Keratinocyte (primary cell): ENCODE measurements around the gene ABAT. TPM values are rescaled to one million over a fixed set of nuclear protein-coding genes. Genes with fewer than 3 reads are reported as not detected.

Source experiments
- DNase-seq: peaks from one replicate; pipeline ENCODE4 v3.0.0-alpha.2; 2011; ENCODE audit warnings: low read depth, missing footprints, low spot score
- FAIRE-seq: peaks from 2 replicates; lab custom pipeline; 2011; peaks lifted over from hg19 to GRCh38; lab: Jason Lieb, UNC
- H2AFZ ChIP-seq: 2 replicates; pipeline ENCODE4 v1.6.0; 2012; ENCODE audit warnings: low read length, control low read depth, inconsistent platforms; ENCODE audit not compliant: control insufficient read depth
- H3K27ac ChIP-seq: 2 replicates; pipeline ENCODE4 v1.5.1; 2011; ENCODE audit warnings: low read length; ENCODE audit not compliant: control insufficient read depth, insufficient read depth
- H3K27me3 ChIP-seq: 3 replicates; pipeline ENCODE4 v1.6.0; 2011; ENCODE audit warnings: low read length; ENCODE audit not compliant: control insufficient read depth, insufficient read depth; ENCODE audit errors: extremely low read depth
- H3K36me3 ChIP-seq, 2 experiments: 2 replicates in 1 of 2; 3 replicates in 1 of 2; pipeline ENCODE4 v1.5.1; 2011; ENCODE audit warnings: low read length in 2 of 2, mild to moderate bottlenecking in 1 of 2; ENCODE audit not compliant: control insufficient read depth in 2 of 2, insufficient read depth in 2 of 2; ENCODE audit errors: extremely low read depth in 1 of 2
- H3K4me1 ChIP-seq: 3 replicates; pipeline ENCODE4 v1.5.1; 2011; ENCODE audit warnings: low read length; ENCODE audit not compliant: control insufficient read depth, insufficient read depth; ENCODE audit errors: extremely low read depth
- H3K4me2 ChIP-seq: 3 replicates; pipeline ENCODE4 v1.6.0; 2011; ENCODE audit warnings: low read depth, low read length; ENCODE audit not compliant: control insufficient read depth, insufficient read depth; ENCODE audit errors: extremely low read depth
- H3K4me3 ChIP-seq, 3 experiments: fragments of 200-600 bp in 1 of 3; sonication (generic) in 1 of 3; 2 replicates in 2 of 3; 3 replicates in 1 of 3; pipeline ENCODE4 v1.5.1; 2011 to 2016; ENCODE audit warnings: low read length in 3 of 3, mild to moderate bottlenecking in 3 of 3, control low read depth in 2 of 3, inconsistent platforms in 1 of 3, low read depth in 1 of 3, mixed read lengths in 1 of 3, mixed run types in 1 of 3, moderate library complexity in 1 of 3; ENCODE audit not compliant: control insufficient read depth in 2 of 3, insufficient read depth in 2 of 3; ENCODE audit errors: extremely low read depth in 1 of 3
- H3K79me2 ChIP-seq: 2 replicates; pipeline ENCODE4 v1.6.0; 2012; ENCODE audit warnings: low read length; ENCODE audit not compliant: control insufficient read depth, insufficient read depth
- H3K9ac ChIP-seq: 3 replicates; pipeline ENCODE4 v1.6.0; 2011; ENCODE audit warnings: low read length; ENCODE audit not compliant: control insufficient read depth, insufficient read depth; ENCODE audit errors: extremely low read depth
- H3K9me1 ChIP-seq: 3 replicates; pipeline ENCODE4 v1.6.0; 2011; ENCODE audit warnings: low read length; ENCODE audit not compliant: control insufficient read depth, insufficient read depth; ENCODE audit errors: extremely low read depth
- H3K9me3 ChIP-seq: 2 replicates; pipeline ENCODE4 v1.5.1; 2012; ENCODE audit warnings: low read depth, low read length; ENCODE audit not compliant: control insufficient read depth
- H4K20me1 ChIP-seq: 3 replicates; pipeline ENCODE4 v1.6.0; 2011; ENCODE audit warnings: low read length; ENCODE audit not compliant: control insufficient read depth, insufficient read depth; ENCODE audit errors: extremely low read depth
- EZH2 ChIP-seq: IDR thresholded peaks from one replicate; pipeline ENCODE4 v1.6.1; 2012; ENCODE audit warnings: inconsistent platforms, mild to moderate bottlenecking, low read length, moderate library complexity
- dilution Hi-C: fragments of 300-500 bp; cut with MboI; formaldehyde crosslinking; loops from one replicate; pipeline ENCODE4 v1.7.0; 2020; ENCODE audit warnings: low sequenced_read_pairs; ENCODE audit not compliant: extremely low pct_ligation_motif_present
- polyA plus RNA-seq, 5 experiments: library from polyadenylated mRNA; depleted of rRNA in 3 of 5; stranded (reverse) in 3 of 5; stranded (forward) in 1 of 5; unstranded in 1 of 5; fragments of >200 nt; gene quantifications; 1 replicate in 1 of 5; 2 replicates in 3 of 5; 3 replicates in 1 of 5; pipeline versions ENCODE4 v1.2.1 to v1.2.3, GENCODE V29; 2011 to 2012; ENCODE audit warnings: missing spikeins in 2 of 5, low read depth in 1 of 5, low replicate concordance in 1 of 5
- TF ChIP-seq, protein P1 (sequence below), 3 experiments: IDR thresholded peaks in 1 of 3; conservative IDR thresholded peaks in 1 of 3; optimal IDR thresholded peaks in 1 of 3; 2 replicates in 2 of 3; 3 replicates in 1 of 3; pipeline versions ENCODE3 to v1.5.1; 2011; ENCODE audit warnings: low read length in 3 of 3, mild to moderate bottlenecking in 3 of 3, moderate library complexity in 2 of 3, control low read depth in 1 of 3, inconsistent platforms in 1 of 3; ENCODE audit not compliant: insufficient read depth in 2 of 3; ENCODE audit errors: extremely low read depth in 1 of 3

ABAT gene
- polyA plus RNA-seq, 1 donor (not counting 4 experiments of a cell fraction or from before 2014, with no cell fraction given), result 13.7 TPM

DNA sequence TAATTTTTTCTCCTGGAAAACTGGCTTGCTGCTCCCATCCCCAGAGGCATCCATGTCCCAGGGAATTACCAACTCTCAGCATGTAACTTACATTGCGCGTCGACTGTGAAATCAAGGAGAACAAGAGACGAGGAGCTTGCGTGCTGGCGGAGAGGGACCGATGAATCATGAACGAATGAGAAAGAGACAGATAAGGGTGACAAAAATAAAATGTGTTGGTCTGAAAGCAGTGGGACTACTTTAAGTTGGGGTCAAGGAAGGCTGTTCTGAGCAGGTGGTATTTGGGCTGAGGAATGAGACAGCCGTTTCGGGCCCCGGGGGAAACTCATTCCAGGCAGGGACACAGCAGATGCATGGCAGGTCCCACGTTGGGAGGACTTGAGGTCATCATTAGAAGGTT, 22.5 kb downstream of the ABAT start:
- dilution Hi-C loops, result no loop called here
- no peak overlapping the region for H3K4me2 ChIP-seq
- DNase-seq (no peak), FAIRE-seq (no peak)
- H3K4me1 ChIP-seq, result no peaks in the 10 kb centered on the region
- no peak overlapping the region for H2AFZ ChIP-seq
- no peaks in the 10 kb centered on the region for H3K79me2 ChIP-seq
- H3K9me3 ChIP-seq, result no peaks in the 10 kb centered on the region
- no peak for TF ChIP-seq EZH2
- TF ChIP-seq, protein P1, sequence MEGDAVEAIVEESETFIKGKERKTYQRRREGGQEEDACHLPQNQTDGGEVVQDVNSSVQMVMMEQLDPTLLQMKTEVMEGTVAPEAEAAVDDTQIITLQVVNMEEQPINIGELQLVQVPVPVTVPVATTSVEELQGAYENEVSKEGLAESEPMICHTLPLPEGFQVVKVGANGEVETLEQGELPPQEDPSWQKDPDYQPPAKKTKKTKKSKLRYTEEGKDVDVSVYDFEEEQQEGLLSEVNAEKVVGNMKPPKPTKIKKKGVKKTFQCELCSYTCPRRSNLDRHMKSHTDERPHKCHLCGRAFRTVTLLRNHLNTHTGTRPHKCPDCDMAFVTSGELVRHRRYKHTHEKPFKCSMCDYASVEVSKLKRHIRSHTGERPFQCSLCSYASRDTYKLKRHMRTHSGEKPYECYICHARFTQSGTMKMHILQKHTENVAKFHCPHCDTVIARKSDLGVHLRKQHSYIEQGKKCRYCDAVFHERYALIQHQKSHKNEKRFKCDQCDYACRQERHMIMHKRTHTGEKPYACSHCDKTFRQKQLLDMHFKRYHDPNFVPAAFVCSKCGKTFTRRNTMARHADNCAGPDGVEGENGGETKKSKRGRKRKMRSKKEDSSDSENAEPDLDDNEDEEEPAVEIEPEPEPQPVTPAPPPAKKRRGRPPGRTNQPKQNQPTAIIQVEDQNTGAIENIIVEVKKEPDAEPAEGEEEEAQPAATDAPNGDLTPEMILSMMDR (optimal IDR thresholded peaks at IDR 0.05 in 1 of 3, IDR thresholded peaks at IDR 0.05 in 1 of 3, conservative IDR thresholded peaks at IDR 0.05 in 1 of 3; ENCODE audit: extremely low read depth in 1 of 3, insufficient read depth in 2 of 3, low read length in 3 of 3), result no peak
- no peaks in the 10 kb centered on the region for H3K9me1 ChIP-seq
- H3K36me3 ChIP-seq, result no peaks in the 10 kb centered on the region
- H3K27ac ChIP-seq, result no peak overlapping the region
- no peak overlapping the region for H3K9ac ChIP-seq
- H4K20me1 ChIP-seq, result no peaks in the 10 kb centered on the region
- H3K4me3 ChIP-seq, result no peak overlapping the region
- H3K27me3 ChIP-seq, result no peaks in the 10 kb centered on the region

GRCh38 chr16:8697965-8698364, 23.5 kb downstream of the ABAT start:
- H3K4me1 ChIP-seq, result no peaks in the 10 kb centered on the region
- no peaks in the 10 kb centered on the region for H3K9me1 ChIP-seq
- FAIRE-seq, result no peak
- no peak overlapping the region for H2AFZ ChIP-seq
- no peaks in the 10 kb centered on the region for H3K36me3 ChIP-seq
- no peaks in the 10 kb centered on the region for H4K20me1 ChIP-seq
- no peaks in the 10 kb centered on the region for H3K79me2 ChIP-seq
- H3K9ac ChIP-seq, result no peak overlapping the region
- no peaks in the 10 kb centered on the region for H3K27me3 ChIP-seq
- no peak overlapping the region for H3K27ac ChIP-seq
- H3K9me3 ChIP-seq, result no peaks in the 10 kb centered on the region
- TF ChIP-seq EZH2, result no peak
- TF ChIP-seq, protein P1 (optimal IDR thresholded peaks at IDR 0.05 in 1 of 3, IDR thresholded peaks at IDR 0.05 in 1 of 3, conservative IDR thresholded peaks at IDR 0.05 in 1 of 3; ENCODE audit: extremely low read depth in 1 of 3, insufficient read depth in 2 of 3, low read length in 3 of 3), result no peak
- dilution Hi-C loops, result no loop called here
- H3K4me2 ChIP-seq, result no peak overlapping the region
- H3K4me3 ChIP-seq, result no peak overlapping the region
- DNase-seq, result no peak
